Caco-2 (cell line): Measurements from ENCODE around the gene SH3BGRL2. TPM values are rescaled to one million over a fixed set of nuclear protein-coding genes. Genes with fewer than 3 reads are reported as not detected.

Experiments used
- BruUV-seq: library from RNA; stranded (reverse); fragments of 400-500 nt; replicated peaks from 2 replicates; lab custom pipeline; 2021; lab: Mats Ljungman, UMichigan
- CTCF ChIA-PET: fragments of 300-600 bp; sonication (Branson Sonifier 250); formaldehyde crosslinking; loops from one replicate; lab custom pipeline; 2022; ENCODE audit warnings: antibody characterized with exemption; lab: Charles Lee
- POLR2A ChIA-PET: fragments of 300-600 bp; sonication (Branson Sonifier 250); formaldehyde crosslinking; loops from one replicate; lab custom pipeline; 2022; ENCODE audit warnings: antibody characterized with exemption; lab: Charles Lee
- DNase-seq, 2 experiments: peaks; one replicate each; pipeline versions ENCODE4 v3.0.0 to v3.0.0-alpha.2; 2020 to 2022
- H3K27me3 ChIP-seq: replicated peaks from 2 replicates; pipeline ENCODE4 v1.6.0; 2011; ENCODE audit warnings: low read length; ENCODE audit not compliant: control insufficient read depth, insufficient read depth
- H3K36me3 ChIP-seq: 2 replicates; pipeline ENCODE4 v1.5.1; 2011; ENCODE audit warnings: low read length; ENCODE audit not compliant: control insufficient read depth, insufficient read depth
- H3K4me1 ChIP-seq: fragments of 250-450 bp; sonication (Bioruptor Pico); 2 replicates; pipeline ENCODE4 v1.5.1; 2020; ENCODE audit warnings: mild to moderate bottlenecking
- H3K4me3 ChIP-seq: 2 replicates; pipeline ENCODE4 v1.5.1; 2011; ENCODE audit warnings: low read depth, mild to moderate bottlenecking, control low read depth, low read length
- H3K9me3 ChIP-seq: fragments of 250-450 bp; sonication (Bioruptor Pico); 2 replicates; pipeline ENCODE4 v1.5.1; 2020; ENCODE audit warnings: mild to moderate bottlenecking, moderate library complexity
- H3K27ac Mint-ChIP-seq: one replicate; pipeline ENCODE4 v1.8.0; 2022; ENCODE audit warnings: mixed read lengths; ENCODE audit not compliant: unreplicated experiment
- H3K27me3 Mint-ChIP-seq: one replicate; pipeline ENCODE4 v1.8.0; 2022; ENCODE audit warnings: mixed read lengths; ENCODE audit not compliant: insufficient read depth, unreplicated experiment
- H3K36me3 Mint-ChIP-seq: one replicate; pipeline ENCODE4 v1.8.0; 2022; ENCODE audit warnings: mild to moderate bottlenecking, mixed read lengths; ENCODE audit not compliant: insufficient read depth, unreplicated experiment
- H3K4me1 Mint-ChIP-seq: one replicate; pipeline ENCODE4 v1.8.0; 2022; ENCODE audit warnings: low read depth, mixed read lengths; ENCODE audit not compliant: unreplicated experiment
- H3K4me3 Mint-ChIP-seq: one replicate; pipeline ENCODE4 v1.8.0; 2022; ENCODE audit warnings: mild to moderate bottlenecking, moderate library complexity, mixed read lengths; ENCODE audit not compliant: unreplicated experiment
- H3K9me3 Mint-ChIP-seq: one replicate; pipeline ENCODE4 v1.8.0; 2022; ENCODE audit warnings: mixed read lengths; ENCODE audit not compliant: unreplicated experiment
- CTCF ChIP-seq, 2 experiments: fragments of 200-600 bp in 1 of 2; IDR thresholded peaks; 1 replicate in 1 of 2; 2 replicates in 1 of 2; pipeline versions ENCODE4 v1.5.1 to v1.8.0; 2011 to 2022; ENCODE audit warnings: antibody characterized with exemption in 1 of 2, control low read depth in 1 of 2, inconsistent platforms in 1 of 2, low read depth in 1 of 2, low read length in 1 of 2, mild to moderate bottlenecking in 1 of 2, moderate library complexity in 1 of 2; ENCODE audit not compliant: insufficient read depth in 1 of 2, severe bottlenecking in 1 of 2, unreplicated experiment in 1 of 2
- intact Hi-C: fragments of 100-400 bp; cut with micrococcal nuclease; formaldehyde crosslinking; loops from one replicate; pipeline ENCODE4 v1.10.0; 2022; ENCODE audit not compliant: unreplicated experiment
- total RNA-seq: library from RNA; stranded (reverse); gene quantifications from 2 replicates; pipeline ENCODE4 v1.2.3, GENCODE V29; 2022

SH3BGRL2 gene
- total RNA-seq, 1 experiment from 2014 or later: 102 TPM

- intact Hi-C loops: loop anchor here (1.0 to 2.0 kb wide), 5 partner anchors 21 to 72 kb away; partner anchors contain the start of gene LCA5
Measured at GRCh38 chr6:79609225-79609595, 21.9 kb upstream of the SH3BGRL2 start.

GRCh38 chr6:79610306-79611009, 20.7 kb upstream of the SH3BGRL2 start:
- POLR2A ChIA-PET: interaction anchor here (2.4 kb wide), 1 partner anchor 21 kb away, joined by 15 read pairs; the partner anchor contains the start of gene SH3BGRL2
- H3K27me3 Mint-ChIP-seq: no peaks in the 10 kb centered on the region
- no peaks in the 10 kb centered on the region for H3K9me3 ChIP-seq
- H3K4me1 Mint-ChIP-seq: peaks cover 65% of the 10 kb centered on the region
- intact Hi-C loops: no loop called here
- H3K4me1 ChIP-seq: peaks cover 95% of the 10 kb centered on the region
- TF ChIP-seq CTCF (IDR thresholded peaks at IDR 0.05; ENCODE audit: insufficient read depth in 1 of 2, low read depth in 1 of 2, low read length in 1 of 2, severe bottlenecking in 1 of 2, unreplicated experiment in 1 of 2): no peak
- CTCF ChIA-PET: no interaction called here
- no peaks in the 10 kb centered on the region for H3K9me3 Mint-ChIP-seq
- no peak overlapping the region for H3K4me3 ChIP-seq
- peak overlapping the region; percentile 49 for H3K4me3 Mint-ChIP-seq
- H3K27me3 ChIP-seq: no peaks in the 10 kb centered on the region
- peak overlapping the region; percentile 84 for H3K27ac Mint-ChIP-seq
- BruUV-seq: no TSS peak
- H3K36me3 ChIP-seq: no peaks in the 10 kb centered on the region
- peak; percentile 78 to 79 for DNase-seq
- peaks cover 18% of the 10 kb centered on the region for H3K36me3 Mint-ChIP-seq

More at GRCh38 chr6:79609225-79609595, 21.9 kb upstream of the SH3BGRL2 start:
- H3K9me3 Mint-ChIP-seq: no peaks in the 10 kb centered on the region
- peak overlapping the region; percentile 34 for H3K4me3 Mint-ChIP-seq
- Histone ChIP-seq H3K27me3 (no peaks in the 10 kb centered on the region), H3K9me3 (no peaks in the 10 kb centered on the region), H3K4me3 (no peak overlapping the region), H3K4me1 (peaks cover 95% of the 10 kb centered on the region), H3K36me3 (no peaks in the 10 kb centered on the region)
- TSS peak; percentile 61 for BruUV-seq
- peaks cover 66% of the 10 kb centered on the region for H3K4me1 Mint-ChIP-seq
- no peak for TF ChIP-seq CTCF (IDR thresholded peaks at IDR 0.05; ENCODE audit: insufficient read depth in 1 of 2, low read depth in 1 of 2, low read length in 1 of 2, severe bottlenecking in 1 of 2, unreplicated experiment in 1 of 2)
- CTCF ChIA-PET: no interaction called here
- peak in 1 of 2 experiments; percentile 38 for DNase-seq
- H3K36me3 Mint-ChIP-seq: peaks cover 24% of the 10 kb centered on the region
- H3K27ac Mint-ChIP-seq: peak overlapping the region; percentile 96
- no peaks in the 10 kb centered on the region for H3K27me3 Mint-ChIP-seq
- POLR2A ChIA-PET: interaction anchor here (0.6 to 2.4 kb wide), 3 partner anchors 22 to 72 kb away, joined by 4 to 15 read pairs (median 5); partner anchors contain the start of genes LCA5 and SH3BGRL2

GRCh38 chr6:79612457-79612856, 18.7 kb upstream of the SH3BGRL2 start:
- intact Hi-C loops: no loop called here
- peak overlapping the region; percentile 61 for H3K27ac Mint-ChIP-seq
- Histone ChIP-seq H3K4me3 (no peak overlapping the region), H3K27me3 (no peaks in the 10 kb centered on the region), H3K9me3 (no peaks in the 10 kb centered on the region), H3K36me3 (no peaks in the 10 kb centered on the region), H3K4me1 (peaks cover 80% of the 10 kb centered on the region)
- no peaks in the 10 kb centered on the region for H3K27me3 Mint-ChIP-seq
- no TSS peak for BruUV-seq
- ChIA-PET POLR2A (interaction anchor here (1.5 kb wide), 1 partner anchor 19 kb away, joined by 8 read pairs; the partner anchor contains the start of gene SH3BGRL2), CTCF (interaction anchor here (1.0 kb wide), 1 partner anchor 10 kb away, joined by 4 read pairs; no protein-coding TSS in a partner anchor)
- H3K4me3 Mint-ChIP-seq: no peak overlapping the region
- no peak for DNase-seq
- H3K36me3 Mint-ChIP-seq: peaks cover 16% of the 10 kb centered on the region
- TF ChIP-seq CTCF (IDR thresholded peaks at IDR 0.05; ENCODE audit: insufficient read depth in 1 of 2, low read depth in 1 of 2, low read length in 1 of 2, severe bottlenecking in 1 of 2, unreplicated experiment in 1 of 2): no peak
- peaks cover 63% of the 10 kb centered on the region for H3K4me1 Mint-ChIP-seq
- H3K9me3 Mint-ChIP-seq: no peaks in the 10 kb centered on the region
